Smooth muscle cell (in vitro differentiated cells): ENCODE results near the gene DNASE1L2. TPM values are rescaled to one million over a fixed set of nuclear protein-coding genes. Genes with fewer than 3 reads are reported as not detected.

Source experiments
- DNase-seq: peaks from one replicate; lab custom pipeline; 2025; ENCODE audit not compliant: unreplicated experiment; lab: John Stamatoyannopoulos, UW
- H2AFZ ChIP-seq: fragments of 200-600 bp; sonication (generic); 2 replicates; pipeline ENCODE4 v1.6.0; 2016; ENCODE audit warnings: antibody characterized with exemption, low read depth, mild to moderate bottlenecking
- H3F3A ChIP-seq: fragments of 200-600 bp; sonication (generic); 2 replicates; pipeline ENCODE4 v1.6.0; 2017; ENCODE audit warnings: antibody characterized with exemption, low read depth
- H3K27ac ChIP-seq: fragments of 200-600 bp; sonication (generic); 2 replicates; pipeline ENCODE4 v1.5.1; 2016; ENCODE audit warnings: low read depth, mild to moderate bottlenecking
- H3K27me3 ChIP-seq: fragments of 200-600 bp; sonication (generic); 2 replicates; pipeline ENCODE4 v1.6.1; 2016; ENCODE audit warnings: low read depth, mild to moderate bottlenecking
- H3K36me3 ChIP-seq: fragments of 200-600 bp; sonication (generic); 2 replicates; pipeline ENCODE4 v1.5.1; 2016; ENCODE audit warnings: low read depth
- H3K4me1 ChIP-seq: fragments of 200-600 bp; sonication (generic); 2 replicates; pipeline ENCODE4 v1.5.1; 2016; ENCODE audit warnings: low read depth
- H3K4me2 ChIP-seq: fragments of 200-600 bp; sonication (generic); 2 replicates; pipeline ENCODE4 v1.6.0; 2016; ENCODE audit warnings: mild to moderate bottlenecking
- H3K4me3 ChIP-seq: fragments of 200-600 bp; sonication (generic); 2 replicates; pipeline ENCODE4 v1.5.1; 2016; ENCODE audit warnings: mild to moderate bottlenecking
- H3K79me2 ChIP-seq: fragments of 200-600 bp; sonication (generic); 2 replicates; pipeline ENCODE4 v1.6.0; 2016; ENCODE audit warnings: low read depth, mild to moderate bottlenecking
- H3K9ac ChIP-seq: fragments of 200-600 bp; sonication (generic); 2 replicates; pipeline ENCODE4 v1.6.0; 2016; ENCODE audit warnings: low read depth
- H3K9me3 ChIP-seq: fragments of 200-600 bp; sonication (generic); replicated peaks from 2 replicates; pipeline ENCODE4 v1.5.1; 2016; ENCODE audit warnings: low read depth
- H4K20me1 ChIP-seq: fragments of 200-600 bp; sonication (generic); 2 replicates; pipeline ENCODE4 v1.6.0; 2016; ENCODE audit warnings: low read depth
- WGBS: methylation state at CpG from one replicate; pipeline ENCODE4 v1.1.7; 2016; ENCODE audit warnings: low lambda C conversion rate; 5-methylcytosine and 5-hydroxymethylcytosine counted together
- polyA plus RNA-seq: library from polyadenylated mRNA; unstranded; fragments of >200 nt; fragmentation: Nextera tagmentation; extraction: Ambion mirVana; gene quantifications from 2 replicates; pipeline ENCODE4 v1.2.1, GENCODE V29; 2016
- total RNA-seq: library from RNA; depleted of rRNA; stranded (reverse); fragments of >200 nt; gene quantifications from 2 replicates; pipeline ENCODE4 v1.2.3, GENCODE V29; 2014
- TF ChIP-seq, protein P1 (sequence below): fragments of 200-600 bp; sonication (generic); IDR thresholded peaks from 2 replicates; pipeline ENCODE4 v1.5.1; 2017; ENCODE audit warnings: borderline replicate concordance, mild to moderate bottlenecking, antibody characterized with exemption; ENCODE audit not compliant: insufficient read depth, poor library complexity, severe bottlenecking

DNASE1L2 gene
- total and polyA plus RNA-seq, 2 experiments from 2014 or later = 0.13 to 0.25 TPM

DNA sequence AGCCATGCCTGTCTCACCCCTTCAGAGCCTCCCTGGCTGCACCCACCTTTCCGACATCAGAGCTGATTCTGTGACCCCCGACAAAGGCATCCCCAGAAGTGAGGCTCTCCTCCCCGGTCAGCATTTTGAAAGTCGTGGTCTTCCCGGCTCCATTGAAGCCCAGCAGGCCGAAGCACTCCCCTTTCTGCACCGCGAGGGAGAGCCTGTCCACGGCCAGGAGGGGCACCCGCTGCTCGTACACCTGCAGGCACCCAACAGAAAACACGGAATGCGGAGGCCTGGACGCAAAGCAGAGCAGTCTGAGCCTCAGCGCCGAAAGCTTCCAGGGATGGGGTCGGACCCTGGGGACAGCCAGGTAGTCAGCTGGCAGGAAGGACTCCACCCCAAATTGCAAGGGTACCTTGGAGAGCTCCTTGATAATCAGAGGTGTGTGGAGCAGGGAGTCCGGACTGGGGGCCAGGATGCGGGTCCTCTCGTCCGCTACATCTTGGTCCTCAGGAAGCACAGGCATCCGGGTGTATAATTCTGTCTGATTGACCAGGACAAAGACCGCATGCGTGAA is 44.8 kb downstream of the DNASE1L2 start:
- Histone ChIP-seq H3K27me3 (peaks cover 2% of the 10 kb centered on the region), H3K4me3 (no peak overlapping the region), H4K20me1 (no peaks in the 10 kb centered on the region), H3K27ac (no peak overlapping the region), H3K79me2 (no peaks in the 10 kb centered on the region), H3K9me3 (no peaks in the 10 kb centered on the region), H3K36me3 (no peaks in the 10 kb centered on the region), H2AFZ (no peak overlapping the region), H3K9ac (no peak overlapping the region), H3K4me2 (no peak overlapping the region), H3F3A (no peaks in the 10 kb centered on the region), H3K4me1 (no peaks in the 10 kb centered on the region)
- TF ChIP-seq, protein P1, sequence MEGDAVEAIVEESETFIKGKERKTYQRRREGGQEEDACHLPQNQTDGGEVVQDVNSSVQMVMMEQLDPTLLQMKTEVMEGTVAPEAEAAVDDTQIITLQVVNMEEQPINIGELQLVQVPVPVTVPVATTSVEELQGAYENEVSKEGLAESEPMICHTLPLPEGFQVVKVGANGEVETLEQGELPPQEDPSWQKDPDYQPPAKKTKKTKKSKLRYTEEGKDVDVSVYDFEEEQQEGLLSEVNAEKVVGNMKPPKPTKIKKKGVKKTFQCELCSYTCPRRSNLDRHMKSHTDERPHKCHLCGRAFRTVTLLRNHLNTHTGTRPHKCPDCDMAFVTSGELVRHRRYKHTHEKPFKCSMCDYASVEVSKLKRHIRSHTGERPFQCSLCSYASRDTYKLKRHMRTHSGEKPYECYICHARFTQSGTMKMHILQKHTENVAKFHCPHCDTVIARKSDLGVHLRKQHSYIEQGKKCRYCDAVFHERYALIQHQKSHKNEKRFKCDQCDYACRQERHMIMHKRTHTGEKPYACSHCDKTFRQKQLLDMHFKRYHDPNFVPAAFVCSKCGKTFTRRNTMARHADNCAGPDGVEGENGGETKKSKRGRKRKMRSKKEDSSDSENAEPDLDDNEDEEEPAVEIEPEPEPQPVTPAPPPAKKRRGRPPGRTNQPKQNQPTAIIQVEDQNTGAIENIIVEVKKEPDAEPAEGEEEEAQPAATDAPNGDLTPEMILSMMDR = no peak
- no peak for DNase-seq
- 88% methylated on average over 24 of the region's 24 CpGs for WGBS

DNA sequence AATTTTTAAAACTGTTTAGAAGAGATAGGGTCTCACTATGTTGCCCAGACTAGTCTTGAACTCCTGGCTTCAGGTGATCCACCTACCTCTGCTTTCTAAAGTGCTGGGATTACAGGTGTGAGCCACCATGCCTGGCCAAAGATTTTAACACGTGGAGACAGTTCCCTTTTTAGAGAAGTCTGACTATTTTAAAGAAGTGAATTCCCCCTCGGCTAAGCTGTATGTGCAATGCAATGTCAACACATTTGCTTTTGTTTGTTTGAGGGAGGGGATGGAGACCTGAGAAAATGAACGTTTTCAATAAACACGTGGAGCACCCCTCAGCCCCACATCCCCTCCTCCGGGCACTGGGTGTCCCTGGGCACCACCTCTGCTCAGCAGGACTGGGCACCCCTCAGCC is 46.0 kb downstream of the DNASE1L2 start:
- H3K9me3 ChIP-seq = no peaks in the 10 kb centered on the region

DNA sequence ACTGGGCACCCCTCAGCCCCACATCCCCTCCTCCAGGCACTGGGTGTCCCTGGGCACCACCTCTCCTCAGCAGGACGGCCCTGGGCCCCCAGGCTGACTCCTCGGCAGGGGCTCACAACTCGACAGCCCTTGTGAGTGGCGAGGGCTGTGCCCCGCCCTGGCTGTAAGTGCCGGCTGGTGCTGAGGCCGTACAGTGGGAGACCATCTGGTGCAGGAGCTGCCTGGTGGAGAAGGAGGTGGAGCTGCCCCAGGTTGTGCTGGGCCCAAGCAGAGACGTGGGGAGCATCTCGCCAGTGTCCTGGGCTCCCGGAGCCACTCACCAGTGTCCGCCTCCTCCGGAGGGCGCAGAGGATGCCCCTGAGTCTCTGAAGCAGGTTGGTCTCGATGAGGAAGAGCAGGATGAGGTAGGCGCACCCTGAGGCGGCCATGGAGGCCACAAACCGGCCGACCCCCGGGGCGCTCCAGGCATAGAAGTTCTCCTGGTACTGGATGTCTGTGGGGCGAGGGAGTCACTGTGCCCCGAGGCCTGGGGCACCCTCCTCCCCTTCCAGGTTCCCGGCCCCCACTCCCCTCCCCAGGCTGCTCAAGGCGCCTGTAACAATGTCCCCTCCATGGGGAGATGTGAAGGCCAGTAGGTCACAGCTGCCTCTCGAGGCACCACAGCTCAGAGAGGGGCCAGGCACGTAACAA is 46.8 kb downstream of the DNASE1L2 start:
- 90% methylated on average over 24 of the region's 26 CpGs for WGBS
- TF ChIP-seq, protein P1 = no peak
- Histone ChIP-seq H3K27ac (no peak overlapping the region), H3K4me2 (no peak overlapping the region), H3K9ac (no peak overlapping the region), H3K4me1 (no peaks in the 10 kb centered on the region), H3K36me3 (no peaks in the 10 kb centered on the region), H3F3A (no peaks in the 10 kb centered on the region), H3K27me3 (peaks cover 2% of the 10 kb centered on the region), H2AFZ (no peak overlapping the region), H4K20me1 (no peaks in the 10 kb centered on the region), H3K4me3 (no peak overlapping the region), H3K9me3 (no peaks in the 10 kb centered on the region), H3K79me2 (no peaks in the 10 kb centered on the region)
- DNase-seq = no peak

More for the DNA sequence above, 46.0 kb downstream of the DNASE1L2 start:
- no peaks in the 10 kb centered on the region for H4K20me1 ChIP-seq
- WGBS = 86% methylated on average over 5 of the region's 5 CpGs
- H3K4me2 ChIP-seq = no peak overlapping the region
- no peaks in the 10 kb centered on the region for H3K36me3 ChIP-seq
- no peak overlapping the region for H3K27ac ChIP-seq
- H3K27me3 ChIP-seq = peaks cover 2% of the 10 kb centered on the region
- H3K79me2 ChIP-seq = no peaks in the 10 kb centered on the region
- TF ChIP-seq, protein P1 = no peak
- no peak overlapping the region for H3K4me3 ChIP-seq
- H2AFZ ChIP-seq = no peak overlapping the region
- no peak overlapping the region for H3K9ac ChIP-seq
- no peak for DNase-seq
- H3K4me1 ChIP-seq = no peaks in the 10 kb centered on the region
- H3F3A ChIP-seq = no peaks in the 10 kb centered on the region
